Heart left ventricle (tissue), 13 donors: Measurements from ENCODE around the gene DNM3.

ENCODE experiments used
- CTCF ChIP-seq, 12 donors: fragments of 200-600 bp; sonication (generic) in 4 of 12; IDR thresholded peaks; one replicate each; pipeline versions ENCODE4 v1.5.0 to v1.8.0; 2018 to 2022; ENCODE audit warnings: antibody characterized with exemption in 12 of 12, mild to moderate bottlenecking in 5 of 12
- POLR2A ChIP-seq, 2 donors: fragments of 450-650 bp; IDR thresholded peaks; one replicate each; pipeline ENCODE4 v1.6.1; 2017; ENCODE audit warnings: antibody characterized with exemption in 2 of 2, mild to moderate bottlenecking in 2 of 2, moderate library complexity in 2 of 2
- donor health status: ischemic (EF 13 %, LVEDD 7.1; RV severe dilation, severe dysfunction).
- donor health status: DM: no; HTN: yes; CAD: no.
- donor health status: DM: no; HTN: no; CAD: no.
- donor health status: ischemic (EF 25% LVEDD 6.9; RV normal size, moderate dysfunction).
- donor health status: ischemic (EF 25% LVEDD 5.7; RV mildly dilated, moderate dysfunction).
- donor health status: ischemic (EF 35%, LVEDD 5.7; RV mildly dilated, moderate dysfunction).
- donor health status: nonischemic (EF 11% LVEDD 7.7; RV severe dilation, severe dysfunction).
- donor health status: DM: yes; HTN: yes; CAD: no.
- donor health status: PGD.
- donor health status: ischemic (EF 29% LVEDD 5.4; RV normal size, mild dysfunction).
- donor health status: nonischemic (EF 23%, LVEDD 6.1; RV moderate dilation, normal function).

GRCh38 chr1:172343240-172344160 lies 502.2 kb downstream of the DNM3 start:
- no peak for TF ChIP-seq POLR2A (IDR thresholded peaks at IDR 0.05)
- TF ChIP-seq CTCF (IDR thresholded peaks at IDR 0.05) = no peak
